ENCODE results near the gene APOD.

The APOD gene

DNA sequence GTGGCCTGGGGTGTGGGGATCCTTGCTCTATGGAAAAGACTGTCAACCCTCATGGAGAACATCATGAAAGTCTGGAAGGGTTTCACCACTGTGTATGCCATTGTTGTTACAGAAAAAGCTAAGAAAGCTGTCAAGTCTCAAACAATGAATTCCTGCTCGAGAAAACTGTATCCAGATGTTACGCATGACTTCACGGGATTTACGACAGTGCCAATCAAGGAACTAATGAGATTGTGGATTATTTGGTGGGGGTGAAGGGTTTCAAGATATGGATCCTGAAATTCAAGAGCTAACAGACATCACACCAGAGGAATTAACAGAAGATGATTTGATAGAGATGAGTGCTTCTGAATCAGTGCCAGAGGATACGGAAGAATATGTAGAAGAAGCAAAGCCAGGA lies 48.4 kb downstream of the APOD start:
- TF ChIP-seq ZFX (IDR thresholded peaks at IDR 0.05): no peak
- TF ChIP-seq, protein P1, sequence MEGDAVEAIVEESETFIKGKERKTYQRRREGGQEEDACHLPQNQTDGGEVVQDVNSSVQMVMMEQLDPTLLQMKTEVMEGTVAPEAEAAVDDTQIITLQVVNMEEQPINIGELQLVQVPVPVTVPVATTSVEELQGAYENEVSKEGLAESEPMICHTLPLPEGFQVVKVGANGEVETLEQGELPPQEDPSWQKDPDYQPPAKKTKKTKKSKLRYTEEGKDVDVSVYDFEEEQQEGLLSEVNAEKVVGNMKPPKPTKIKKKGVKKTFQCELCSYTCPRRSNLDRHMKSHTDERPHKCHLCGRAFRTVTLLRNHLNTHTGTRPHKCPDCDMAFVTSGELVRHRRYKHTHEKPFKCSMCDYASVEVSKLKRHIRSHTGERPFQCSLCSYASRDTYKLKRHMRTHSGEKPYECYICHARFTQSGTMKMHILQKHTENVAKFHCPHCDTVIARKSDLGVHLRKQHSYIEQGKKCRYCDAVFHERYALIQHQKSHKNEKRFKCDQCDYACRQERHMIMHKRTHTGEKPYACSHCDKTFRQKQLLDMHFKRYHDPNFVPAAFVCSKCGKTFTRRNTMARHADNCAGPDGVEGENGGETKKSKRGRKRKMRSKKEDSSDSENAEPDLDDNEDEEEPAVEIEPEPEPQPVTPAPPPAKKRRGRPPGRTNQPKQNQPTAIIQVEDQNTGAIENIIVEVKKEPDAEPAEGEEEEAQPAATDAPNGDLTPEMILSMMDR (conservative IDR thresholded peaks at IDR 0.05): no peak
- H3K27ac ChIP-seq: no peak overlapping the region

DNA sequence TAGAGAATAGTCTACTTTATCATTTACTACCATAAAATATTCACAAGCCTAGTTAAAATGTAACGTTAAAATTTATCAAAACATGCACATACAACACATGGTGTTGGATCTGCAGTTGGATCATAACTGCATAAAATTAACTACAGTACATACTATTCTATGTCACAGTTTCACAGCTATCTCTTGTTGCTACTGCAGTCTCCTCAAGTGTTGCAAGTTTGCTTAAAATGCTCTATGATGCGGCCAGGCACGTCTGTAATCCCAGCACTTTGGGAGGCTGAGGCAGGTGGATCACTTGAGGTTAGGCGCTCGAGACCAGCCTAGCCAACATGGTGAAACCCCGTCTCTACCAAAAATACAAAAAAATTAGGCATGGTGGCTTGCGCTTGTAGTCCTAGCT lies 50.9 kb downstream of the APOD start:
- no peak overlapping the region for H3K27ac ChIP-seq

DNA sequence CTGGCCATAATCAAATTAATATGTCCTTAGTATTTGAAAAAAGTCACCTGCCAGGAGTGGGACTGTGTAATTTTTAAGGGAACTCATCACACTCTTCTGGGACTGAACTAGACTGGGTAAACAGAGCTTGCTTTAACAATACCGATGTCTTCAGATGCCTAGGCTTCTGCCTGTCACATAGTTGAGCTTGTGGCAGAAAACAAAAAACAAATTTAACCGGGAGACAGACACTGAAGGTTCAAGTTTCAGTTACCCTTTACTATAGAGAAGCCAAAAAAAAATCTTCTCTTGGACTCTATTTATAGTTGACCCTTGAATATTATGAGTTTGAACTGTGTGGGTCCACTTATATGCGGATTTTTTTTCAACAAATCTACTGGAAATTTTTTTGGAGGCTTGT lies 51.4 kb downstream of the APOD start:
- H3K27ac ChIP-seq: no peak overlapping the region
- TF ChIP-seq, protein P1 (conservative IDR thresholded peaks at IDR 0.05): no peak
- TF ChIP-seq ZFX (IDR thresholded peaks at IDR 0.05): no peak

More for the DNA sequence above, 50.9 kb downstream of the APOD start:
- no peak for TF ChIP-seq ZFX (IDR thresholded peaks at IDR 0.05)
- TF ChIP-seq, protein P1 (conservative IDR thresholded peaks at IDR 0.05): no peak

DNA sequence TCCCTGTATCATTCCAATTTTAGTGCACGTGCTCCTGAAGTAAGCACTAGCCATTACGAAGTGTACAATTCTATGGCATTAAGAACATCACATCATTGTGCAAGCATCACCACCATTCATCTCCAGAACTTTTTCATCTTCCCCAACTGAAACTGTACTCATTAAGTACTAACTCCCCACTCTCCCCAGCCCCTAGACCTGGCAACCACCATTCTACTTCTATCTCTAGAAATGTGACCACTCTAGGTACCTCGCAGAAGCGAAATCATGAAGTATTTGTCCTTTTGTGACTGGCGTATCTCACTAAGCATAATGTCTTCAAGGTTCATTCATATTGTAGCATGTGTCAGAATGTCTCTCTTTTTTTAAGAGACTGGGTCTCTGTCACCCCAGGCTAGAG lies 52.1 kb downstream of the APOD start:
- H3K27ac ChIP-seq: no peak overlapping the region
- TF ChIP-seq, protein P1 (conservative IDR thresholded peaks at IDR 0.05): no peak

DNA sequence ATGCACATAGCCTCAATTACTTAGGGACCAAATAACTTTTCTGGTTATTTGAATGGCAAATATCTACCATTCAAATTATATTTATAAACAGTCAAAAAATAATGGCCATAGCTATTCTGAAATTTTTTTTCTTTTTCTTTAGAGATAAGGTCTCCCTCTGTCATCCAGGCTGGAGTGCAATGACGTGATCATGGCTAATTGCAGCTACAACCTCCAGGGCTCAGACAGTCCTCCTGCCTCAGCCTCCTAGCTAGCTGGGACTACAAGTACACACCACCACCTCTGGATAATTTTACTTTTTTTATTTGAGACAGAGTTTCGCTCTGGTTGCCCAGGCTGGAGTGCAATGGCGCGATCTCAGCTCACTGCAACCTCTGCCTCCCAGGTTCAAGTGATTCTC lies 57.2 kb downstream of the APOD start:
- no peak for TF ChIP-seq ZFX (IDR thresholded peaks at IDR 0.05)
- TF ChIP-seq, protein P1 (conservative IDR thresholded peaks at IDR 0.05): no peak
- H3K27ac ChIP-seq: no peak overlapping the region

DNA sequence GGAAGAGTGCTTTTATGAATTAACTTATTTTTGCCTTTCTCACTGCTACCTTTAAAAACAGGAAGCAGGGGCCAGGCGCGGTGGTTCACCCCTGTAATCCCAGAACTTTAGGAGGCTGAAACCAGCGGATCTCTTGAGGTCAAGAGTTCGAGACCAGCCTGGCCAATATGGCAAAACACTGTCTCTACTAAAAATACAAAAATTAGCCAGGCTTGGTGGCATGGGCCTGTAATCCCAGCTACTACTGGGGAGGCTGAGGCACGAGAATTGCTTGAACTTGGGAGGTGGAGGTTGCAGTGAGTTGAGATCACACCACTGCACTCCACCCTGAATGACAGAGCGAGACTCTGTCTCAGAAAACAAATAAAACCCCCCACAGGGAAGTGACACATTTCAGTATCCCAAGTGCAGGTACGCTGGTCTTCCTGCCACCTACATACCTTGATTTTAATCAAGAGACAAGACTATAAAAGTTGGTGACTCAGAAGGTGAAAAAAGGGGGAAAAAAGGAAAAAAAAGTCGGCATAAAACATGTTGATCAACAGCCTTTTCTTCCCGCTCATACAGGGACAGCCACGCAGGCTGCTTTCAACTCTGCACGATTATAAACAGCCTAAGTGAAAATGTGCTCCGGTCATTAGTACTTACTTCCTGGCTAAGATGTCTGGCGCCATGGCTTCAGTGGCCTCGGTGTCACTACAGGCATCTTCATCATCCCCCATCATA lies 59.4 kb downstream of the APOD start:
- TF ChIP-seq, protein P1 (conservative IDR thresholded peaks at IDR 0.05): no peak
- TF ChIP-seq ZFX (IDR thresholded peaks at IDR 0.05): no peak
- no peak overlapping the region for H3K27ac ChIP-seq

DNA sequence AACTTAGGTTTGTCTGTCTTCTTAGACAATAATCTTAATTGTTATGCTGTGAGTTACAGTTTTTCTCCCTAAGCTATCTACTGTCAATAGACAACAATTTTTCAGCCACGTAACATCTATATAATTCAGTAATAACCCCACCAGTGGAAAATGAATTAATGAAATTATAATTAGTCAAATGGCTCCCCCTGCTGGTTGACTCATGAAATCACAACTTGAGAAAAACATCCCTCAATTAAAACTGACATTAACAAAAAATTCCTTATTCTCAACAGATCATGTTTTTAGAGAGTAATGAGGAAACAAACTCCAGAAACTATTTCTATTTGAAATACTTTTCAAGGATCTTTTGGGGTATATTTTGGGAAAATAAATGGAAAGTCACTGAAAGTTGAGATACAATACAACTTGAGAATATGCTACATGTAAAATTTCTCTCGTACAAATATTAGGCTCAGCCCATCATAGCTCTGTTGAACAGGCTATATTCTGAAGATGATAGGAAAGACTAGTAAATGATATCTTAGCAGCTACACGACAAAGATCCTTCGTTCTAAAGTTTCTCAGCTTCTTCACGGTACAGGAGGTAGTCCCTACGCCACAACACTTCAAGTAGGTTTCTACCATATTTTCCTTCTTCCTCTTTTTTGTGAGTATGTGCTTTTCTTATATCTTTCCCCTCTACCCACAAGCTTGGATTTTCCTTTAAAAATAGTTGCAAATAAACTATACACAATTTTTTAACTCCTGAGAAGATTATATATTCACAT lies 61.3 kb downstream of the APOD start:
- TF ChIP-seq, protein P1 (conservative IDR thresholded peaks at IDR 0.05): peak; percentile 86
- no peak for TF ChIP-seq ZFX (IDR thresholded peaks at IDR 0.05)
- no peak overlapping the region for H3K27ac ChIP-seq

All from C4-2B (cell line).